GM18526 (cell line): ENCODE data around the gene CRTC3.

Experiments
- POLR2A ChIP-seq: IDR thresholded peaks from 3 replicates; pipeline ENCODE4 v1.6.1; 2011; ENCODE audit not compliant: insufficient read length; ENCODE audit errors: extremely low read depth

Gene CRTC3

DNA sequence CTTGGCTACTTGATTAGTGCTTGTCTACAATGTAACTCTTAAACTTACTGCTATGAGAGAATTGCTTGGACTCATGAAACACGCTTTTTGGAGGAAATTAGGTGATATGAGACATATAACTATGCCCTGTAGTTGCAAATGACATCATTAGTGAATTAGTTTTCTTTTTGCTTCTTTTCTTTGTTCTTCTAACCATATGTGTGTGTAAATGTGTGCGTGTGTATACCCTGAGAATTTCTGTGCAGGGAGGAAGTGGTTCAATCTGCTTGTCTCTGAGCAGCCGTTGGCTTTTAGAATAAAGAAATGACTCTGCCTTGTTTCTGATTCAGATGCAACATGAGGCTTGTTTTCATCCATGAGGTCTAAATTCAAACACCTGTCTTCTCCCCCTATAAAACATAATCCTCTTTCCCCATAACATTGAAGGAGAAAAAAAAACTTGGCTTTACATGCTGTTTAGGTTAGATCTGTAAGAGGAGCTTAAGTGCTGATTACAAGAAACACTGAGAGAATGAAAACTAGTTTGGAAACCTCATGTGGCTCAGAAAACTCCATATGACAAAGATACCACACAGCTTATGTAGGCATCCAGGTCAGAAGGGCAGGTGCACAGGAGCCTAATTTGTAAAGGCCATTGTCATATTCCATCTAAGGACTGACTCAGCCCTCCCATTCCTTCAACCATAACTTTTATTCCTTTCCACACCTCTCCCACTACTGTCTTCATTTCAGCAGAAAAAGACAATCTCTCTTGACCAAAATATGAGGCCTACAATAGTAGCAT lies 156.9 kb downstream of the CRTC3 start:
- TF ChIP-seq POLR2A, result no peak

DNA sequence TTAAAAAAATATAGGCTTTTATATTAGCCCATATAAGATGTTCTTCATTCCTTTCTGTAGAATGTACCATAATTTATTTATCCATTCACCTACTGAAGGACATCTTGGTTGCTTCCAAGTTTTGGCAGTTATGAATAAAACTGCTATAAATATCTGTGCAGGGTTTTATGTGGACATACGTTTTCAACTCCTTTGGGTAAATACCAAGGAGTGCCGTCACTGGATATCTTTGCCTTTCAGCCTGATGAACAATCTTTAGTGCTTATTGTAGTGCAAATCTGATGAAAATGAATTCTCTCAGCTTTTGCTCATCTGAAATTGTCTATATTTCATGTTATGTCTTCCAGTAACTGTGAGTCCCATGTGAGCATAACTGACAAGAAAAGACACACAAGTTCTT lies 160.9 kb downstream of the CRTC3 start:
- no peak for TF ChIP-seq POLR2A

DNA sequence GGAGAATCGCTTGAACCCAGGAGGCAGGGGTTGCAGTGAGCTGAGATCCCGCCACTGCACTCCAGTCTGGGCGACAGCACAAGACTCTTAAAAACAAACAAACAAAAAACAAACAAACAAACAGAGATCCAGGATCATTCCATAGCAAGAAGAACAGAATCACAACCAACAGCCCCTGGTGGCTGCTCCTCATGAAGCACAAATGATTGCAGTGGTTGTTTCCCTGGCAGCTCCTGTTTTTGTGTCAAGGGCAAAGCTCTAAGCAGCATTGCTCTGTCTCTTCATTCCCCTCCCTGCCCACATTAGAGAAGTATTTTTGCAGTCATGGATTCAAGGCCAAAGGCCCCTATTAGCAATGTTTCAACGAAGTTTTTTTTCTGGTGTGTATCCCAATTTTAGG lies 161.6 kb downstream of the CRTC3 start:
- TF ChIP-seq POLR2A, result no peak

DNA sequence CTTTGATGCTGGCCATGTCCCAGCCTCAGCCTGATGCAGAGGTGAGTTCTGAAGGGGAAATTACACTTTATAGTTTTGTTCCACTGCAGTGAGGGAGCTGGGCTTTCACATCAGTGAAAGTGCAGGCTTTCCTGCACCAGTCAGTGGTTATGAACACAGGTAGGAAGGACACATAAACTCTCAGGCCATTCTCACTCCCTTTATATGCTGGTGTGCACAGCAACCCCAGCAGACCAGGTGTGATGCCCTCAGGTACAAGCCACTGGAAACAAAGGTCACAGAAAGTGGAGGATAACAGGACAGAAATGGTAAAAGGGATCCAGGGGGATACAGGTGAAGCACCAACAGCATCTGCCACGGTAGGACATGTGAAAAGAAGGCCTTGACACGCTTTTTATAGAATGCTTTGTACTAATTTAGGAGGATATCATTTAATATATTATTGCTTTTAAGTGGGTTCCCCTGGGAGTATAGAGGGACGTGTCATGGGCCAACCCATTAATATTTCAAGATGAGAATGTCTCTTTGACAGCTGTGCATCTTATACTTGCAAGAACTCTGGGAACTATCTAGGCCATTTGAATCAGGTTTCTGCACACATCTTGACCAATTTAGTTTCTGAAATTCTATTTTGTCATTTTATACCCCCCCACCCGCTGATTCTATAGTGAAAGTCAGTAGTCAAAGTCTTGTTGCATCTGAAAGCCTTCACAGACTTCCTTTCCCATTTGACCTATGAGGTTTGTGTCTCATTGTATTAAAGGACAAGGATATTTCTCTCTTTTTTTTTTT lies 162.5 kb downstream of the CRTC3 start:
- no peak for TF ChIP-seq POLR2A
